Immature natural killer cell (primary cell): ENCODE results near the gene WNT2. TPM values are rescaled to one million over a fixed set of nuclear protein-coding genes. Genes with fewer than 3 reads are reported as not detected.
"Not testable (repeated sequence)": the region's sequence is repeated elsewhere in the genome, so short reads cannot be mapped to it uniquely, and the experiment has no call there.

Experiments used
- DNase-seq, 3 donors: peaks; one replicate each; pipeline ENCODE4 v3.0.0; 2022; ENCODE audit warnings: mixed read lengths in 1 of 3
- H3K27ac Mint-ChIP-seq, 6 donors: one replicate each; pipeline ENCODE4 v1.8.0; 2020; ENCODE audit warnings: mixed read lengths in 6 of 6, mild to moderate bottlenecking in 5 of 6, inconsistent platforms in 4 of 6, moderate library complexity in 3 of 6
- H3K27me3 Mint-ChIP-seq, 3 donors: one replicate each; pipeline ENCODE4 v1.8.0; 2020 to 2021; ENCODE audit warnings: low read depth in 3 of 3, mild to moderate bottlenecking in 3 of 3, mixed read lengths in 3 of 3, moderate library complexity in 3 of 3, inconsistent platforms in 1 of 3
- H3K36me3 Mint-ChIP-seq, 3 donors: one replicate each; pipeline ENCODE4 v1.8.0; 2020; ENCODE audit warnings: mixed read lengths in 3 of 3, inconsistent platforms in 2 of 3, mild to moderate bottlenecking in 2 of 3
- H3K4me1 Mint-ChIP-seq, 2 donors: one replicate each; pipeline ENCODE4 v1.8.0; 2020; ENCODE audit warnings: inconsistent platforms in 2 of 2, mild to moderate bottlenecking in 2 of 2, mixed read lengths in 2 of 2, moderate library complexity in 1 of 2
- H3K4me3 Mint-ChIP-seq, 5 donors: one replicate each; pipeline ENCODE4 v1.8.0; 2020; ENCODE audit warnings: mild to moderate bottlenecking in 5 of 5, mixed read lengths in 5 of 5, inconsistent platforms in 3 of 5, moderate library complexity in 3 of 5
- H3K9me3 Mint-ChIP-seq, 6 donors: one replicate each; pipeline ENCODE4 v1.8.0; 2020; ENCODE audit warnings: mild to moderate bottlenecking in 6 of 6, mixed read lengths in 6 of 6, inconsistent platforms in 4 of 6, moderate library complexity in 3 of 6
- polyA plus RNA-seq, 3 donors: library from polyadenylated mRNA; unstranded; fragments of 300-500 nt; fragmentation: Illumina TruSeq; gene quantifications; one replicate each; pipeline ENCODE4 v1.2.3, GENCODE V29; 2021

WNT2 gene
- polyA plus RNA-seq, 3 donors from 2014 or later, result not detected

GRCh38 chr7:117324960-117325359 is 2.1 kb upstream of the WNT2 start:
- peaks cover 2 to 37% (median 10%) of the 10 kb centered on the region in 3 donors for H3K27me3 Mint-ChIP-seq
- H3K4me1 Mint-ChIP-seq, result no peaks in the 10 kb centered on the region
- no peak overlapping the region for H3K27ac Mint-ChIP-seq
- peaks cover 0 to 32% (median 8%) of the 10 kb centered on the region in 6 donors for H3K9me3 Mint-ChIP-seq
- DNase-seq, result no peak
- peaks cover 0 to 9% (median 4%) of the 10 kb centered on the region in 3 donors for H3K36me3 Mint-ChIP-seq
- H3K4me3 Mint-ChIP-seq, result no peak overlapping the region

GRCh38 chr7:117323851-117324711 is 1.2 kb upstream of the WNT2 start:
- no peaks in the 10 kb centered on the region for H3K4me1 Mint-ChIP-seq
- no peak overlapping the region for H3K27ac Mint-ChIP-seq
- H3K36me3 Mint-ChIP-seq, result peaks cover 0 to 9% (median 4%) of the 10 kb centered on the region in 3 donors
- H3K27me3 Mint-ChIP-seq, result peaks cover 2 to 37% (median 10%) of the 10 kb centered on the region in 3 donors
- H3K4me3 Mint-ChIP-seq, result no peak overlapping the region
- peaks cover 0 to 31% (median 7%) of the 10 kb centered on the region in 6 donors for H3K9me3 Mint-ChIP-seq
- DNase-seq, result no peak

GRCh38 chr7:117323305-117323850 is 520 bp upstream of the WNT2 start:
- Mint-ChIP-seq H3K4me3 (no peak overlapping the region), H3K4me1 (no peaks in the 10 kb centered on the region), H3K9me3 (peaks cover 0 to 25% (median 4%) of the 10 kb centered on the region in 6 donors), H3K27me3 (peaks cover 2 to 37% (median 10%) of the 10 kb centered on the region in 3 donors), H3K36me3 (peaks cover 0 to 5% (median 0%) of the 10 kb centered on the region in 3 donors), H3K27ac (no peak overlapping the region)
- DNase-seq, result no peak

GRCh38 chr7:117320523-117320922 is 2.3 kb downstream of the WNT2 start:
- no peak overlapping the region for H3K4me3 Mint-ChIP-seq
- no peaks in the 10 kb centered on the region for H3K4me1 Mint-ChIP-seq
- no peak overlapping the region for H3K27ac Mint-ChIP-seq
- no peaks in the 10 kb centered on the region for H3K36me3 Mint-ChIP-seq
- peaks cover 2 to 29% (median 10%) of the 10 kb centered on the region in 3 donors for H3K27me3 Mint-ChIP-seq
- peaks cover 0 to 12% (median 3%) of the 10 kb centered on the region in 6 donors for H3K9me3 Mint-ChIP-seq
- DNase-seq, result no peak

GRCh38 chr7:117319181-117319580 is 3.7 kb downstream of the WNT2 start:
- no peak for DNase-seq
- H3K36me3 Mint-ChIP-seq, result no peaks in the 10 kb centered on the region
- peaks cover 0 to 26% (median 10%) of the 10 kb centered on the region in 3 donors for H3K27me3 Mint-ChIP-seq
- peaks cover 0 to 7% (median 3%) of the 10 kb centered on the region in 6 donors for H3K9me3 Mint-ChIP-seq
- no peak overlapping the region for H3K27ac Mint-ChIP-seq
- H3K4me1 Mint-ChIP-seq, result no peaks in the 10 kb centered on the region
- H3K4me3 Mint-ChIP-seq, result no peak overlapping the region

GRCh38 chr7:117313582-117313981 is 9.3 kb downstream of the WNT2 start:
- Mint-ChIP-seq H3K9me3 (no peaks in the 10 kb centered on the region), H3K27me3 (peaks cover 0 to 2% (median 0%) of the 10 kb centered on the region in 3 donors), H3K4me1 (no peaks in the 10 kb centered on the region)

GRCh38 chr7:117312593-117313580 is 10.0 kb downstream of the WNT2 start:
- H3K27me3 Mint-ChIP-seq, result peaks cover 0 to 2% (median 0%) of the 10 kb centered on the region in 3 donors
- no peak overlapping the region for H3K4me3 Mint-ChIP-seq
- no peak for DNase-seq
- H3K27ac Mint-ChIP-seq, result no peak overlapping the region
- no peaks in the 10 kb centered on the region for H3K4me1 Mint-ChIP-seq
- no peaks in the 10 kb centered on the region for H3K36me3 Mint-ChIP-seq
- H3K9me3 Mint-ChIP-seq, result no peaks in the 10 kb centered on the region

More at GRCh38 chr7:117313582-117313981, 9.3 kb downstream of the WNT2 start:
- Mint-ChIP-seq H3K4me3 (no peak overlapping the region), H3K36me3 (no peaks in the 10 kb centered on the region), H3K27ac (no peak overlapping the region)
- DNase-seq, result no peak

- no peaks in the 10 kb centered on the region for H3K4me1 Mint-ChIP-seq
- H3K27ac Mint-ChIP-seq, result no peak overlapping the region
- H3K27me3 Mint-ChIP-seq, result no peaks in the 10 kb centered on the region
- DNase-seq, result no peak
- no peak overlapping the region for H3K4me3 Mint-ChIP-seq
- no peaks in the 10 kb centered on the region for H3K36me3 Mint-ChIP-seq
- H3K9me3 Mint-ChIP-seq, result no peaks in the 10 kb centered on the region
Measured at GRCh38 chr7:117308891-117309290, 14.0 kb downstream of the WNT2 start.

- H3K4me1 Mint-ChIP-seq, result no peaks in the 10 kb centered on the region
- no peak for DNase-seq
- no peaks in the 10 kb centered on the region for H3K36me3 Mint-ChIP-seq
- no peak overlapping the region for H3K4me3 Mint-ChIP-seq
- H3K27me3 Mint-ChIP-seq, result no peaks in the 10 kb centered on the region
- no peak overlapping the region for H3K27ac Mint-ChIP-seq
- H3K9me3 Mint-ChIP-seq, result no peaks in the 10 kb centered on the region
Measured at GRCh38 chr7:117302396-117302795, 20.5 kb downstream of the WNT2 start.

- not testable (repeated sequence) for H3K27ac Mint-ChIP-seq, H3K4me1 Mint-ChIP-seq, H3K9me3 Mint-ChIP-seq
Measured at GRCh38 chr7:117300506-117300905, 22.4 kb downstream of the WNT2 start.

GRCh38 chr7:117297606-117298005 is 25.3 kb downstream of the WNT2 start:
- no peak for DNase-seq
- Mint-ChIP-seq H3K4me1 (no peaks in the 10 kb centered on the region), H3K27ac (no peak overlapping the region), H3K36me3 (no peaks in the 10 kb centered on the region), H3K9me3 (no peaks in the 10 kb centered on the region), H3K27me3 (no peaks in the 10 kb centered on the region), H3K4me3 (no peak overlapping the region)

More at GRCh38 chr7:117300506-117300905, 22.4 kb downstream of the WNT2 start:
- DNase-seq, H3K27me3 Mint-ChIP-seq, H3K36me3 Mint-ChIP-seq, H3K4me3 Mint-ChIP-seq: not testable (repeated sequence)

- no peaks in the 10 kb centered on the region for H3K4me1 Mint-ChIP-seq
- no peak for DNase-seq
- no peaks in the 10 kb centered on the region for H3K9me3 Mint-ChIP-seq
- no peaks in the 10 kb centered on the region for H3K27me3 Mint-ChIP-seq
- no peak overlapping the region for H3K4me3 Mint-ChIP-seq
- no peaks in the 10 kb centered on the region for H3K36me3 Mint-ChIP-seq
- H3K27ac Mint-ChIP-seq, result no peak overlapping the region
Measured at GRCh38 chr7:117296066-117296465, 26.8 kb downstream of the WNT2 start.

GRCh38 chr7:117285826-117286225 is 37.0 kb downstream of the WNT2 start:
- Mint-ChIP-seq H3K27ac (no peak overlapping the region), H3K4me3 (no peak overlapping the region), H3K36me3 (no peaks in the 10 kb centered on the region), H3K27me3 (peaks cover 3 to 8% (median 5%) of the 10 kb centered on the region in 3 donors), H3K4me1 (no peaks in the 10 kb centered on the region), H3K9me3 (peaks cover 0 to 7% (median 0%) of the 10 kb centered on the region in 6 donors)
- no peak for DNase-seq
